DOHH2 (cell line): Measurements from ENCODE around the gene HINT3.

Experiments
- H3F3A ChIP-seq: fragments of 200-600 bp; sonication (generic), shearing (Covaris generic); 2 replicates; pipeline ENCODE4 v1.6.0; 2016; ENCODE audit warnings: antibody characterized with exemption, mild to moderate bottlenecking; ENCODE audit not compliant: control insufficient read depth, insufficient read depth
- H3K27ac ChIP-seq: fragments of 200-600 bp; sonication (generic); 2 replicates; pipeline ENCODE4 v1.5.1; 2014; ENCODE audit warnings: low read depth, mild to moderate bottlenecking, low read length, moderate library complexity
- H3K27me3 ChIP-seq: fragments of 200-600 bp; sonication (generic); 2 replicates; pipeline ENCODE4 v1.6.1; 2014; ENCODE audit warnings: mild to moderate bottlenecking, low read length, mixed read lengths; ENCODE audit not compliant: control insufficient read depth
- H3K36me3 ChIP-seq: fragments of 200-600 bp; sonication (generic); 2 replicates; pipeline ENCODE4 v1.6.1; 2014; ENCODE audit warnings: mild to moderate bottlenecking, low read length, moderate library complexity, mixed read lengths; ENCODE audit not compliant: control insufficient read depth
- H3K4me1 ChIP-seq: fragments of 200-600 bp; sonication (generic); 2 replicates; pipeline ENCODE4 v1.6.1; 2014; ENCODE audit warnings: mild to moderate bottlenecking, low read length, mixed read lengths; ENCODE audit not compliant: control insufficient read depth
- H3K4me2 ChIP-seq: fragments of 200-600 bp; sonication (generic); 2 replicates; pipeline ENCODE4 v1.6.0; 2014; ENCODE audit warnings: mild to moderate bottlenecking, low read length, moderate library complexity
- H3K4me3 ChIP-seq: fragments of 200-600 bp; sonication (generic); 2 replicates; pipeline ENCODE4 v1.5.1; 2014; ENCODE audit warnings: mild to moderate bottlenecking, low read length, mixed read lengths
- H3K79me2 ChIP-seq: fragments of 200-600 bp; sonication (generic); 2 replicates; pipeline ENCODE4 v1.6.1; 2014; ENCODE audit warnings: mild to moderate bottlenecking, low read length, mixed read lengths; ENCODE audit not compliant: control insufficient read depth
- H3K9me2 ChIP-seq: fragments of 200-600 bp; sonication (generic); replicated peaks from 2 replicates; pipeline ENCODE4 v1.6.1; 2014; ENCODE audit warnings: mild to moderate bottlenecking, low read length, mixed read lengths; ENCODE audit not compliant: control insufficient read depth
- H3K9me3 ChIP-seq: fragments of 200-600 bp; sonication (generic); 2 replicates; pipeline ENCODE4 v1.6.1; 2014; ENCODE audit warnings: antibody characterized with exemption, low read length, mixed read lengths; ENCODE audit not compliant: control insufficient read depth, insufficient read depth
- H4K20me1 ChIP-seq: fragments of 200-600 bp; sonication (generic); 2 replicates; pipeline ENCODE4 v1.6.0; 2014; ENCODE audit warnings: low read depth, mild to moderate bottlenecking, antibody characterized with exemption, low read length, moderate library complexity; ENCODE audit not compliant: control insufficient read depth, insufficient read depth
- EZH2phosphoT487 ChIP-seq: fragments of 200-600 bp; sonication (generic); IDR thresholded peaks from 2 replicates; pipeline ENCODE4 v1.6.1; 2017; ENCODE audit warnings: borderline replicate concordance, mild to moderate bottlenecking, antibody characterized with exemption, low read length, moderate library complexity, mixed read lengths
- TF ChIP-seq, protein P1 (sequence below): fragments of 200-600 bp; sonication (generic); IDR thresholded peaks from one replicate; pipeline ENCODE4 v1.5.1; 2014; ENCODE audit warnings: antibody characterized with exemption, mild to moderate bottlenecking, low read depth, low read length; ENCODE audit not compliant: poor library complexity, severe bottlenecking

HINT3 gene

DNA sequence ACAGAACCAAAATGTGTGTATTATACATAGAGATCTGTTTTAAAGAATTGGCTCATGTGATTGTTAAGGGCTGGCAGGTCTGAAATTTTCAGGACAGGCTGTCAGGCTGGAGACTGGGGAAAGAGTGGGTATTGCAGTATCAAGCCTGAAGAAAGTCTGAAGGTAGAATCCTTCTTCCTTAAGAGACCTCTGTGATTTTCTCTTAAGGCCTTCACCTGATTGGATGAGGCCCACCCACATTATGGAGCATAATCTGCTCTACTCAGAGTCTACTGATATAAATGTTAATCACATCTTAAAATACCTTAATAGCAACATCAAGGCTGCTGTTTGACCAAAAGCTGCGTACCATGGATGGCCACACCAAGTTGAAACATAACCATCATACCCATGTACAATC, 43.4 kb upstream of the HINT3 start:
- no peaks in the 10 kb centered on the region for H4K20me1 ChIP-seq
- H3K27ac ChIP-seq: no peak overlapping the region
- H3K4me2 ChIP-seq: no peak overlapping the region
- no peaks in the 10 kb centered on the region for H3K27me3 ChIP-seq
- peaks cover 57% of the 10 kb centered on the region for H3K36me3 ChIP-seq
- no peaks in the 10 kb centered on the region for H3K9me3 ChIP-seq
- peaks cover 7% of the 10 kb centered on the region for H3K4me1 ChIP-seq
- no peaks in the 10 kb centered on the region for H3K79me2 ChIP-seq
- TF ChIP-seq, protein P1, sequence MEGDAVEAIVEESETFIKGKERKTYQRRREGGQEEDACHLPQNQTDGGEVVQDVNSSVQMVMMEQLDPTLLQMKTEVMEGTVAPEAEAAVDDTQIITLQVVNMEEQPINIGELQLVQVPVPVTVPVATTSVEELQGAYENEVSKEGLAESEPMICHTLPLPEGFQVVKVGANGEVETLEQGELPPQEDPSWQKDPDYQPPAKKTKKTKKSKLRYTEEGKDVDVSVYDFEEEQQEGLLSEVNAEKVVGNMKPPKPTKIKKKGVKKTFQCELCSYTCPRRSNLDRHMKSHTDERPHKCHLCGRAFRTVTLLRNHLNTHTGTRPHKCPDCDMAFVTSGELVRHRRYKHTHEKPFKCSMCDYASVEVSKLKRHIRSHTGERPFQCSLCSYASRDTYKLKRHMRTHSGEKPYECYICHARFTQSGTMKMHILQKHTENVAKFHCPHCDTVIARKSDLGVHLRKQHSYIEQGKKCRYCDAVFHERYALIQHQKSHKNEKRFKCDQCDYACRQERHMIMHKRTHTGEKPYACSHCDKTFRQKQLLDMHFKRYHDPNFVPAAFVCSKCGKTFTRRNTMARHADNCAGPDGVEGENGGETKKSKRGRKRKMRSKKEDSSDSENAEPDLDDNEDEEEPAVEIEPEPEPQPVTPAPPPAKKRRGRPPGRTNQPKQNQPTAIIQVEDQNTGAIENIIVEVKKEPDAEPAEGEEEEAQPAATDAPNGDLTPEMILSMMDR: no peak
- TF ChIP-seq EZH2phosphoT487: no peak
- H3F3A ChIP-seq: peaks cover 2% of the 10 kb centered on the region
- H3K9me2 ChIP-seq: no peaks in the 10 kb centered on the region
- H3K4me3 ChIP-seq: no peak overlapping the region

DNA sequence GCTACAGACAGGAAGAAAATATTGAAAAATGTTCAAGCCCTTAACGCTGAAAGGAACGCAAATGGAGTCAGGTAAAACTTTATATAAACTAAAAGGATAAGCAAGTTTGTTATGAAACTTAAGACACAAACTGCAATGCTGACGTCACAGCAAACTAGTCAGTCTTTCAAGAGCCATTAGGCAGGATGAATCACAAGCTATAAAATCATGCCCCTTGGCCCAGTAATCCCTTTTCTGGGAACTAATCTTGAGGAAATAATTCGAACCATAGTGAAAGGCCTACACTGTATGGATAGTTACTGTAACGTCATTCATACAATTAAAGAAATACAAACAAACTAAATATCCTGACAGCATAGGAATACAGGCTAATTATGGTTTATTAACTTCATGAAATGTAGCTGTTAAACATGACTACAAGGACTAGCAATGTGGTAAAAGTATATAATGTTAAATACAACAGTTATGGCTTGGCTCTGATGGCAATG, 42.7 kb upstream of the HINT3 start:
- H4K20me1 ChIP-seq: no peaks in the 10 kb centered on the region
- no peaks in the 10 kb centered on the region for H3K9me2 ChIP-seq
- no peak overlapping the region for H3K4me3 ChIP-seq
- no peak for TF ChIP-seq EZH2phosphoT487
- TF ChIP-seq, protein P1: no peak
- H3K36me3 ChIP-seq: peaks cover 58% of the 10 kb centered on the region
- no peaks in the 10 kb centered on the region for H3K79me2 ChIP-seq
- peaks cover 15% of the 10 kb centered on the region for H3K4me1 ChIP-seq
- no peaks in the 10 kb centered on the region for H3K9me3 ChIP-seq
- H3K4me2 ChIP-seq: no peak overlapping the region
- no peaks in the 10 kb centered on the region for H3K27me3 ChIP-seq
- peaks cover 6% of the 10 kb centered on the region for H3F3A ChIP-seq
- no peak overlapping the region for H3K27ac ChIP-seq

DNA sequence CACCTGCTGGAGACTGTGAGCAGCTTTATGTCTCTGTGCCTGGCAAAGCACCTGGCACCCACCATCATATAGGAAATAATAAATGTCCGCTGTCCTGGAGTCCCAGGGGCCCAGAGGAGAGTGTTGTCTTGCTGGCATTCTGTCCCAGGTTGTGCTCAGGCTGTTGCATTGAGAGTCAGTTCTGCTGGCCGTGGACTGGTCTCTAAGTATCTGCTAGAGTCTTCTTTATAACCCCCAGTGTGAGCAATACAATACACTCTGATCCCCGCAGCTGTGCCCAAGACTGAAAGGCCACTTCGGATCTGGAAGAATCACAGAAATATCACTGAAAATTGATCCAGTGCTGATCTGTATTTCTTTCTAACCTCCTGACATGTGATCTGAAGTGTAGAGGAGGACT, 38.3 kb upstream of the HINT3 start:
- H3K9me3 ChIP-seq: no peaks in the 10 kb centered on the region
- H3K4me1 ChIP-seq: peaks cover 23% of the 10 kb centered on the region
- H3K9me2 ChIP-seq: no peaks in the 10 kb centered on the region
- peak overlapping the region; percentile 48; the same call in 1 of the 2 replicates for H3K4me2 ChIP-seq
- no peaks in the 10 kb centered on the region for H3K27me3 ChIP-seq
- no peaks in the 10 kb centered on the region for H4K20me1 ChIP-seq
- H3K79me2 ChIP-seq: no peaks in the 10 kb centered on the region
- peaks cover 6% of the 10 kb centered on the region for H3F3A ChIP-seq
- peak overlapping the region; percentile 33; the same call in 1 of the 2 replicates for H3K27ac ChIP-seq
- no peak for TF ChIP-seq EZH2phosphoT487
- TF ChIP-seq, protein P1: no peak
- no peak overlapping the region; the same call in 1 of the 2 replicates for H3K4me3 ChIP-seq
- peaks cover 77% of the 10 kb centered on the region for H3K36me3 ChIP-seq
